D721Med (cell line): ENCODE data around the gene MYL7.

Experiments used
- DNase-seq: peaks from one replicate; pipeline ENCODE4 v3.0.0; 2011; ENCODE audit warnings: low spot score; ENCODE audit not compliant: insufficient read length
- FAIRE-seq: peaks from 2 replicates; lab custom pipeline; 2011; peaks lifted over from hg19 to GRCh38; lab: Jason Lieb, UNC
- CTCF ChIP-seq: IDR thresholded peaks from 2 replicates; pipeline ENCODE4 v1.5.1; 2012; ENCODE audit warnings: mild to moderate bottlenecking, control low read depth; ENCODE audit not compliant: insufficient read depth; ENCODE audit errors: missing control alignments

Gene MYL7

GRCh38 chr7:44143646-44144250 lies 2.6 kb upstream of the MYL7 start:
- DNase-seq = no peak
- TF ChIP-seq CTCF = no peak
- FAIRE-seq = no peak

GRCh38 chr7:44142028-44142427 lies 896 bp upstream of the MYL7 start:
- DNase-seq (no peak), FAIRE-seq (no peak)
- TF ChIP-seq CTCF = no peak

GRCh38 chr7:44140341-44140740 lies 791 bp downstream of the MYL7 start:
- no peak for TF ChIP-seq CTCF
- no peak for DNase-seq
- no peak for FAIRE-seq

GRCh38 chr7:44139311-44140010 lies 1.7 kb downstream of the MYL7 start:
- DNase-seq = no peak
- FAIRE-seq = no peak
- no peak for TF ChIP-seq CTCF

- DNase-seq = no peak
- FAIRE-seq = no peak
- no peak for TF ChIP-seq CTCF
Observed at GRCh38 chr7:44138698-44139097, 2.4 kb downstream of the MYL7 start.

- FAIRE-seq = no peak
- TF ChIP-seq CTCF = no peak
- no peak for DNase-seq
Observed at GRCh38 chr7:44136731-44137130, 4.4 kb downstream of the MYL7 start.
